ENCODE data around the gene HYCC1. TPM values are rescaled to one million over a fixed set of nuclear protein-coding genes. Genes with fewer than 3 reads are reported as not detected.
"Not testable (repeated sequence)": the region's sequence is repeated elsewhere in the genome, so short reads cannot be mapped to it uniquely, and the experiment has no call there.

The HYCC1 gene
- total and polyA plus RNA-seq, 7 donors, result 1.4 to 49.9 (median 28.8) TPM

DNA sequence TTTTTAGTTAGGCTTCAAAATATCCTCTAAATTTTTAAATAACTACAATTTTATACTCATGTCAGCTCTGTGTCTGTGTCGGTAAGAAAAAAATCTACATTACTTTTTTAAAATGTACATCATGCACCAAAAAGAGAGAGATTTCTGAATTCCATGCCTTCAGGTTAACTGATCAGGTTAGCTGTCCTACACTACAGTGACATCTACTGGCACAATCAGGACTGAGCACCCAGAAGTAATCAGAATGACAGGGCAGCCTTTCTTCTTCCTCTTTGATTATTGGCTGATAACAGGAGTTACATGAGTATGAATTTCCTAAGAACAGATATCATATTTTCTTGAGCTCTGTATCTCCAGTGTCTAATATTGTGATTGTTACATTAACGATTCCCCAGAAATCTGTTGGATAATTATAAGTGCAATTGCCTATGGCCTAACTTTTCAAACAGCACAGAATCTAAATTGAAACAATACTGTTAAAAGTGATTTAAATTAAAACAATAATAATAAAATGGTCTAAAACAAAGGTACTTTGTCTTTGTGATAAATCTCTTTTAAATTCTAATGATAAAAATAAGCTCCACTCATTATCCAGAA lies 41.8 kb upstream of the HYCC1 start:
- no peak overlapping the region for H3K27ac ChIP-seq
- DNase-seq, result no peak
- intact Hi-C loops (cut with DNase I), result loop anchor here (1.0 to 10.0 kb wide), 5 partner anchors 201 to 495 kb away; partner anchors contain the start of genes IL6 and TOMM7
- H3K36me3 ChIP-seq, result no peaks in the 10 kb centered on the region
- peaks cover 0 to 4% (median 0%) of the 10 kb centered on the region in 4 donors for H3K4me1 ChIP-seq
- H3K9me3 ChIP-seq, result no peaks in the 10 kb centered on the region
- H3K4me3 ChIP-seq, result no peak overlapping the region
- TF ChIP-seq, protein P1, sequence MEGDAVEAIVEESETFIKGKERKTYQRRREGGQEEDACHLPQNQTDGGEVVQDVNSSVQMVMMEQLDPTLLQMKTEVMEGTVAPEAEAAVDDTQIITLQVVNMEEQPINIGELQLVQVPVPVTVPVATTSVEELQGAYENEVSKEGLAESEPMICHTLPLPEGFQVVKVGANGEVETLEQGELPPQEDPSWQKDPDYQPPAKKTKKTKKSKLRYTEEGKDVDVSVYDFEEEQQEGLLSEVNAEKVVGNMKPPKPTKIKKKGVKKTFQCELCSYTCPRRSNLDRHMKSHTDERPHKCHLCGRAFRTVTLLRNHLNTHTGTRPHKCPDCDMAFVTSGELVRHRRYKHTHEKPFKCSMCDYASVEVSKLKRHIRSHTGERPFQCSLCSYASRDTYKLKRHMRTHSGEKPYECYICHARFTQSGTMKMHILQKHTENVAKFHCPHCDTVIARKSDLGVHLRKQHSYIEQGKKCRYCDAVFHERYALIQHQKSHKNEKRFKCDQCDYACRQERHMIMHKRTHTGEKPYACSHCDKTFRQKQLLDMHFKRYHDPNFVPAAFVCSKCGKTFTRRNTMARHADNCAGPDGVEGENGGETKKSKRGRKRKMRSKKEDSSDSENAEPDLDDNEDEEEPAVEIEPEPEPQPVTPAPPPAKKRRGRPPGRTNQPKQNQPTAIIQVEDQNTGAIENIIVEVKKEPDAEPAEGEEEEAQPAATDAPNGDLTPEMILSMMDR (IDR thresholded peaks at IDR 0.05), result peak; percentile 52 to 85 (median 72)
- TF ChIP-seq POLR2A (IDR thresholded peaks at IDR 0.05), result no peak
- WGBS, 2 donors, result 1 to 3% methylated on average over 2 of the region's 2 CpGs
- no peaks in the 10 kb centered on the region for H3K27me3 ChIP-seq

- not testable (repeated sequence) for H3K4me3 ChIP-seq, H3K9me3 ChIP-seq, H3K36me3 ChIP-seq, H3K4me1 ChIP-seq, H3K27me3 ChIP-seq, H3K27ac ChIP-seq, DNase-seq
- intact Hi-C loops (cut with DNase I), result loop anchor here (10.0 kb wide), 2 partner anchors 196 to 266 kb away; no protein-coding TSS in a partner anchor
- 50 to 71% methylated on average over 3 of the region's 3 CpGs for WGBS, 2 donors
Observed at GRCh38 chr7:23051124-23051485, 37.2 kb upstream of the HYCC1 start.

- H3K36me3 ChIP-seq; H3K4me1 ChIP-seq; H3K27ac ChIP-seq; H3K9me3 ChIP-seq; H3K4me3 ChIP-seq; intact Hi-C loops (cut with DNase I); DNase-seq; H3K27me3 ChIP-seq: not testable (repeated sequence)
- WGBS, 2 donors, result 94 to 96% methylated on average over 29 of the region's 29 CpGs
Observed at GRCh38 chr7:23046336-23046735, 32.4 kb upstream of the HYCC1 start.

DNA sequence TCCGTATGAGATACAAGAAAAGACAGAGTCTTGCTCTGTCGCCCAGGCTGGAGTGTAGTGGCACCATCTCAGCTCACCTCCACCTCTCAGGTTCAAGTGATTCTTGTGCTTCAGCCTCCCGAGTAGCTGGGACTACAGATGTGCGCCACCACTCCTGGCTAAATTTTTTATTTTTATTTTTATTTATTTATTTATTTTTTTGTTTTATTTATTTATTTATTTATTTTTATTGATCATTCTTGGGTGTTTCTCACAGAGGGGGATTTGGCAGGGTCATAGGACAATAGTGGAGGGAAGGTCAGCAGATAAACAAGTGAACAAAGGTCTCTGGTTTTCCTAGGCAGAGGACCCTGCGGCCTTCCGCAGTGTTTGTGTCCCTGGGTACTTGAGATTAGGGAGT lies 31.2 kb upstream of the HYCC1 start:
- intact Hi-C loops (cut with DNase I); DNase-seq: not testable (repeated sequence)

DNA sequence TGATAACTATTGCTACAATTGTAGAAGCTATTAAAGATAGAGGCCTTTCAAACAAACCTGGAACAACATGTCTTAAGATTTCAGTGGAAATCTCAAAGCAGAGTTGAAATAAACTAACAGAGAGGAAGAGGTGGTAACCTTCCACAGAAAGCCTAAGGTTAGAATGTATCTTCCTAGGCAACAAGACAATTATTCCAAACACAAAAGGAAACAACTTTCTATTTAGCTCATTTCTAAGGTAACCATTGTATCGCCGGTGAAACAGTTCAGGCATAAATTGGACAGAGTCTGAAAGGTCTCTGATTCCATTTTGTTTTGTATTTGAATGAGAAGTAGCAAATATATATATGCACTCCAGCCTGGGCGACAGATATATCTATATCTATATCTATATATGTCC lies 30.7 kb upstream of the HYCC1 start:
- TF ChIP-seq POLR2AphosphoS5 (IDR thresholded peaks at IDR 0.05), result no peak
- 67 to 87% methylated on average over 3 of the region's 3 CpGs for WGBS, 2 donors

More for the DNA sequence above, 31.2 kb upstream of the HYCC1 start:
- H3K9me3 ChIP-seq, H3K27me3 ChIP-seq, H3K4me1 ChIP-seq, H3K27ac ChIP-seq, H3K36me3 ChIP-seq, H3K4me3 ChIP-seq: not testable (repeated sequence)
- WGBS, 2 donors, result 90 to 97% methylated on average over 4 of the region's 6 CpGs

GRCh38 chr7:23043441-23043840 lies 29.5 kb upstream of the HYCC1 start:
- no peak overlapping the region for H3K4me3 ChIP-seq
- TF ChIP-seq, protein P1 (IDR thresholded peaks at IDR 0.05), result no peak
- TF ChIP-seq POLR2A (IDR thresholded peaks at IDR 0.05), result no peak
- no peak for TF ChIP-seq EP300 (IDR thresholded peaks at IDR 0.05)
- TF ChIP-seq POLR2AphosphoS5 (IDR thresholded peaks at IDR 0.05), result no peak
- intact Hi-C loops (cut with DNase I), result no loop called here
- H3K9me3 ChIP-seq, result no peaks in the 10 kb centered on the region
- DNase-seq, result no peak
- H3K36me3 ChIP-seq, result no peaks in the 10 kb centered on the region
- no peak overlapping the region for H3K27ac ChIP-seq
- no peaks in the 10 kb centered on the region for H3K4me1 ChIP-seq
- H3K27me3 ChIP-seq, result no peaks in the 10 kb centered on the region
- 84 to 89% methylated on average over 2 of the region's 2 CpGs for WGBS, 2 donors

More for the DNA sequence above, 30.7 kb upstream of the HYCC1 start:
- no peak for DNase-seq
- no peaks in the 10 kb centered on the region for H3K4me1 ChIP-seq
- no peak overlapping the region for H3K4me3 ChIP-seq
- no peaks in the 10 kb centered on the region for H3K36me3 ChIP-seq
- H3K27ac ChIP-seq, result no peak overlapping the region
- no peaks in the 10 kb centered on the region for H3K27me3 ChIP-seq
- intact Hi-C loops (cut with DNase I), result no loop called here
- H3K9me3 ChIP-seq, result no peaks in the 10 kb centered on the region

DNA sequence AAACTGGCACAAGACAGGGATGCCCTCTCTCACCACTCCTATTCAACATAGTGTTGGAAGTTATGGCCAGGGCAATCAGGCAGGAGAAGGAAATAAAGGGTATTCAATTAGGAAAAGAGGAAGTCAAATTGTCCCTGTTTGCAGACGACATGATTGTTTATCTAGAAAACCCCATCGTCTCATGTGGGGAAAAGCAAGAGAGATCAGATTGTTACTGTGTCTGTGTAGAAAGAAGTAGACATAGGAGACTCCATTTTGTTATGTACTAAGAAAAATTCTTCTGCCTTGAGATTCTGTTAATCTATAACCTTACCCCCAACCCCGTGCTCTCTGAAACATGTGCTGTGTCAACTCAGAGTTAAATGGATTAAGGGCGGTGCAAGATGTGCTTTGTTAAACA lies 25.7 kb upstream of the HYCC1 start:
- DNase-seq; H3K4me3 ChIP-seq; H3K4me1 ChIP-seq; intact Hi-C loops (cut with DNase I); H3K27me3 ChIP-seq; H3K27ac ChIP-seq; H3K9me3 ChIP-seq; H3K36me3 ChIP-seq: not testable (repeated sequence)
- WGBS, 2 donors, result 31 to 63% methylated on average over 2 of the region's 4 CpGs

- H3K9me3 ChIP-seq; H3K27me3 ChIP-seq; H3K36me3 ChIP-seq; intact Hi-C loops (cut with DNase I); H3K4me1 ChIP-seq; DNase-seq; H3K4me3 ChIP-seq; H3K27ac ChIP-seq: not testable (repeated sequence)
- WGBS, 2 donors, result 81 to 87% methylated on average over 27 to 29 of the region's 34 CpGs
Observed at GRCh38 chr7:23035542-23036371, 21.8 kb upstream of the HYCC1 start.
